Hepatocyte (in vitro differentiated cells): ENCODE data around the gene AP4S1. TPM values are rescaled to one million over a fixed set of nuclear protein-coding genes. Genes with fewer than 3 reads are reported as not detected.
"Not testable (repeated sequence)": the region's sequence is repeated elsewhere in the genome, so short reads cannot be mapped to it uniquely, and the experiment has no call there.

ENCODE experiments used
- DNase-seq: peaks from one replicate; pipeline ENCODE4 v3.0.0-alpha.2; 2016; ENCODE audit warnings: low spot score
- H2AFZ ChIP-seq: fragments of 200-600 bp; sonication (generic); 2 replicates; pipeline ENCODE4 v1.6.0; 2016; ENCODE audit warnings: antibody characterized with exemption, mild to moderate bottlenecking
- H3K27ac ChIP-seq: fragments of 200-600 bp; sonication (generic); 2 replicates; pipeline ENCODE4 v1.5.1; 2016; ENCODE audit warnings: mild to moderate bottlenecking
- H3K27me3 ChIP-seq: fragments of 200-600 bp; sonication (generic); 2 replicates; pipeline ENCODE4 v1.6.1; 2016
- H3K36me3 ChIP-seq: fragments of 200-600 bp; sonication (generic); replicated peaks from 2 replicates; pipeline ENCODE4 v1.5.1; 2016; ENCODE audit warnings: low read depth; ENCODE audit not compliant: insufficient read depth
- H3K4me1 ChIP-seq: fragments of 200-600 bp; sonication (generic); 2 replicates; pipeline ENCODE4 v1.5.1; 2016; ENCODE audit warnings: mild to moderate bottlenecking, moderate library complexity; ENCODE audit not compliant: insufficient read depth
- H3K4me2 ChIP-seq: fragments of 200-600 bp; sonication (generic); 2 replicates; pipeline ENCODE4 v1.6.0; 2016
- H3K4me3 ChIP-seq: fragments of 200-600 bp; sonication (generic); 2 replicates; pipeline ENCODE4 v1.5.1; 2016; ENCODE audit warnings: mild to moderate bottlenecking
- H3K79me2 ChIP-seq: fragments of 200-600 bp; sonication (generic); 2 replicates; pipeline ENCODE4 v1.6.0; 2017; ENCODE audit warnings: mild to moderate bottlenecking
- H3K9me2 ChIP-seq: fragments of 200-600 bp; sonication (generic); replicated peaks from 2 replicates; pipeline ENCODE4 v1.6.0; 2017; ENCODE audit warnings: mild to moderate bottlenecking; ENCODE audit not compliant: insufficient read depth
- H3K9me3 ChIP-seq: fragments of 200-600 bp; sonication (generic); 2 replicates; pipeline ENCODE4 v1.5.1; 2016; ENCODE audit warnings: low read depth, mild to moderate bottlenecking
- H4K20me1 ChIP-seq: fragments of 200-600 bp; sonication (generic); 2 replicates; pipeline ENCODE4 v1.6.0; 2016; ENCODE audit warnings: mild to moderate bottlenecking; ENCODE audit not compliant: insufficient read depth, poor library complexity, severe bottlenecking
- CTCF ChIP-seq: fragments of 200-600 bp; sonication (generic); IDR thresholded peaks from 2 replicates; pipeline ENCODE4 v1.5.1; 2016; ENCODE audit warnings: antibody characterized with exemption, mild to moderate bottlenecking; ENCODE audit not compliant: poor library complexity
- EZH2 ChIP-seq: fragments of 200-600 bp; sonication (generic); IDR thresholded peaks from 2 replicates; pipeline ENCODE4 v1.6.1; 2016; ENCODE audit warnings: antibody characterized with exemption, mild to moderate bottlenecking, borderline replicate concordance
- EZH2phosphoT487 ChIP-seq: fragments of 200-600 bp; sonication (generic); IDR thresholded peaks from one replicate; pipeline ENCODE4 v1.6.1; 2018; ENCODE audit warnings: antibody characterized with exemption, mild to moderate bottlenecking, low read depth, moderate library complexity; ENCODE audit not compliant: unreplicated experiment, severe bottlenecking
- WGBS: methylation state at CpG from one replicate; pipeline ENCODE4 v1.1.6; 2016; ENCODE audit warnings: low lambda C conversion rate; ENCODE audit errors: missing lambda C conversion rate; 5-methylcytosine and 5-hydroxymethylcytosine counted together
- polyA plus RNA-seq: library from polyadenylated mRNA; unstranded; fragments of >200 nt; fragmentation: Nextera tagmentation; extraction: Ambion mirVana; gene quantifications from 2 replicates; pipeline ENCODE4 v1.2.1, GENCODE V29; 2016
- total RNA-seq: library from RNA; depleted of rRNA; stranded (reverse); fragments of >200 nt; gene quantifications from 2 replicates; pipeline ENCODE4 v1.2.3, GENCODE V29; 2014

Gene AP4S1
- total and polyA plus RNA-seq, 2 experiments from 2014 or later, result 5.2 to 14.0 TPM

GRCh38 chr14:31037709-31038221, 12.3 kb downstream of the AP4S1 start:
- no peak overlapping the region for H2AFZ ChIP-seq
- TF ChIP-seq CTCF (no peak), EZH2phosphoT487 (no peak), EZH2 (no peak)
- no peak overlapping the region for H3K4me3 ChIP-seq
- no peaks in the 10 kb centered on the region for H3K27me3 ChIP-seq
- DNase-seq, result no peak
- peaks cover 7% of the 10 kb centered on the region for H3K4me1 ChIP-seq
- H3K4me2 ChIP-seq, result no peak overlapping the region
- H3K27ac ChIP-seq, result no peak overlapping the region
- no peaks in the 10 kb centered on the region for H3K36me3 ChIP-seq
- no peaks in the 10 kb centered on the region for H4K20me1 ChIP-seq
- H3K9me2 ChIP-seq, result no peaks in the 10 kb centered on the region
- no peaks in the 10 kb centered on the region for H3K79me2 ChIP-seq
- no peaks in the 10 kb centered on the region for H3K9me3 ChIP-seq
- WGBS, result 77% methylated on average over 1 of the region's 1 CpG

GRCh38 chr14:31038521-31039166, 13.2 kb downstream of the AP4S1 start:
- H3K36me3 ChIP-seq, result no peaks in the 10 kb centered on the region
- H3K9me3 ChIP-seq, result no peaks in the 10 kb centered on the region
- H3K27ac ChIP-seq, result no peak overlapping the region
- H3K4me1 ChIP-seq, result peaks cover 7% of the 10 kb centered on the region
- no peak for DNase-seq
- no peaks in the 10 kb centered on the region for H3K9me2 ChIP-seq
- TF ChIP-seq CTCF (no peak), EZH2 (no peak), EZH2phosphoT487 (no peak)
- no peaks in the 10 kb centered on the region for H3K27me3 ChIP-seq
- no peaks in the 10 kb centered on the region for H4K20me1 ChIP-seq
- H3K4me3 ChIP-seq, result no peak overlapping the region
- WGBS, result 43% methylated on average over 3 of the region's 3 CpGs
- no peak overlapping the region for H2AFZ ChIP-seq
- no peaks in the 10 kb centered on the region for H3K79me2 ChIP-seq
- no peak overlapping the region for H3K4me2 ChIP-seq

- Histone ChIP-seq H3K9me2 (no peaks in the 10 kb centered on the region), H3K9me3 (no peaks in the 10 kb centered on the region), H3K79me2 (no peaks in the 10 kb centered on the region), H3K27ac (no peak overlapping the region), H2AFZ (no peak overlapping the region), H4K20me1 (no peaks in the 10 kb centered on the region), H3K4me1 (peaks cover 7% of the 10 kb centered on the region), H3K4me2 (no peak overlapping the region), H3K36me3 (no peaks in the 10 kb centered on the region), H3K27me3 (no peaks in the 10 kb centered on the region), H3K4me3 (no peak overlapping the region)
- no peak for DNase-seq
- WGBS, result 95% methylated on average over 1 of the region's 1 CpG
- TF ChIP-seq CTCF (no peak), EZH2phosphoT487 (no peak), EZH2 (no peak)
Measured at GRCh38 chr14:31042300-31042699, 16.9 kb downstream of the AP4S1 start.

GRCh38 chr14:31042893-31043292, 17.4 kb downstream of the AP4S1 start:
- H2AFZ ChIP-seq, H4K20me1 ChIP-seq, DNase-seq, H3K4me1 ChIP-seq, H3K36me3 ChIP-seq, H3K4me2 ChIP-seq, H3K4me3 ChIP-seq, H3K27me3 ChIP-seq, H3K9me3 ChIP-seq, H3K27ac ChIP-seq, H3K9me2 ChIP-seq, H3K79me2 ChIP-seq: not testable (repeated sequence)
- WGBS, result 84% methylated on average over 10 of the region's 10 CpGs
